ENCODE data around the gene THAP3. TPM values are rescaled to one million over a fixed set of nuclear protein-coding genes. Genes with fewer than 3 reads are reported as not detected.

THAP3 gene
- total and polyA plus RNA-seq, 9 of the 15 experiments (the other 6 are each of a cell fraction or from before 2014, with no cell fraction given): 1.9 to 31.2 (median 18.2) TPM

GRCh38 chr1:6581561-6582305 lies 42.9 kb upstream of the THAP3 start (continued):
- no peak for TF ChIP-seq ZNF592 (IDR thresholded peaks at IDR 0.05)
- no peak for TF ChIP-seq ZBTB12 (CRISPR knock-in tag; IDR thresholded peaks at IDR 0.05)
- TF ChIP-seq MXD1 (CRISPR knock-in tag; IDR thresholded peaks at IDR 0.05; ENCODE audit: borderline replicate concordance, poor library complexity, severe bottlenecking): no peak
- no peak for TF ChIP-seq ZHX1 (conservative IDR thresholded peaks at IDR 0.05; ENCODE audit: low read length)
- no peak for TF ChIP-seq ZFP1 (CRISPR knock-in tag; IDR thresholded peaks at IDR 0.05)
- no peak for TF ChIP-seq ZNF668 (CRISPR knock-in tag; IDR thresholded peaks at IDR 0.05)
- TF ChIP-seq NELFE (IDR thresholded peaks at IDR 0.05; ENCODE audit: insufficient read depth, insufficient read length): no peak
- TF ChIP-seq MEIS2 (IDR thresholded peaks at IDR 0.05; ENCODE audit: partially characterized antibody): no peak
- no peak for TF ChIP-seq ZKSCAN1 (IDR thresholded peaks at IDR 0.05; ENCODE audit: low read depth, low read length)
- TF ChIP-seq ZNF518B (CRISPR knock-in tag; IDR thresholded peaks at IDR 0.05): no peak
- no peak for TF ChIP-seq CBX5 (IDR thresholded peaks at IDR 0.05; ENCODE audit: borderline replicate concordance, low read depth)
- TF ChIP-seq FOS (IDR thresholded peaks at IDR 0.05; ENCODE audit: extremely low read depth, insufficient read length): no peak
- TF ChIP-seq TFAP4 (CRISPR knock-in tag; IDR thresholded peaks at IDR 0.05; ENCODE audit: borderline replicate concordance): peak; percentile 78
- no peak for TF ChIP-seq EP300 (IDR thresholded peaks at IDR 0.05; ENCODE audit: low read length)

All from K562 (cell line).